Neural cell (in vitro differentiated cells): ENCODE data around the gene SLC9A1. TPM values are rescaled to one million over a fixed set of nuclear protein-coding genes. Genes with fewer than 3 reads are reported as not detected.

Source experiments
- H2AFZ ChIP-seq: fragments of 200-600, 300-800 bp; sonication (generic), shearing (Covaris generic); 2 replicates; pipeline ENCODE4 v1.6.0; 2014; ENCODE audit warnings: low read depth, mild to moderate bottlenecking, antibody characterized with exemption, low read length, moderate library complexity
- H3F3A ChIP-seq: fragments of 200-600 bp; shearing (Covaris generic); 2 replicates; pipeline ENCODE4 v1.6.1; 2016; ENCODE audit warnings: mild to moderate bottlenecking, moderate library complexity, mixed read lengths, antibody characterized with exemption, low read length; ENCODE audit not compliant: insufficient read depth, poor library complexity, severe bottlenecking
- H3K27ac ChIP-seq: fragments of 200-600, 300-800 bp; sonication (generic), shearing (Covaris generic); 2 replicates; pipeline ENCODE4 v1.5.1; 2014; ENCODE audit warnings: mild to moderate bottlenecking, low read length, moderate library complexity
- H3K27me3 ChIP-seq: fragments of 300-800, 200-600 bp; sonication (generic), shearing (Covaris generic); 2 replicates; pipeline ENCODE4 v1.6.0; 2014; ENCODE audit warnings: mild to moderate bottlenecking, low read depth, low read length, moderate library complexity; ENCODE audit not compliant: insufficient read depth
- H3K36me3 ChIP-seq: fragments of 300-800, 200-600 bp; sonication (generic), shearing (Covaris generic); 2 replicates; pipeline ENCODE4 v1.5.1; 2014; ENCODE audit warnings: mild to moderate bottlenecking, antibody characterized with exemption, low read length, moderate library complexity; ENCODE audit not compliant: insufficient read depth
- H3K4me2 ChIP-seq: fragments of 300-800, 200-600 bp; sonication (generic), shearing (Covaris generic); 2 replicates; pipeline ENCODE4 v1.6.0; 2014; ENCODE audit warnings: mild to moderate bottlenecking, low read length
- H3K4me3 ChIP-seq: fragments of 300-800, 200-600 bp; sonication (generic), shearing (Covaris generic); 2 replicates; pipeline ENCODE4 v1.5.1; 2014; ENCODE audit warnings: mild to moderate bottlenecking, low read length, moderate library complexity
- H3K79me2 ChIP-seq: fragments of 200-600 bp; shearing (Covaris generic); replicated peaks from 2 replicates; pipeline ENCODE4 v1.6.0; 2014; ENCODE audit warnings: mild to moderate bottlenecking, low read length, moderate library complexity; ENCODE audit not compliant: insufficient read depth
- H3K9ac ChIP-seq: fragments of 300-800, 200-600 bp; sonication (generic), shearing (Covaris generic); 2 replicates; pipeline ENCODE4 v1.6.1; 2016; ENCODE audit warnings: mild to moderate bottlenecking, low read length, mixed read lengths
- H3K9me2 ChIP-seq: fragments of 200-600 bp; shearing (Covaris generic); 2 replicates; pipeline ENCODE4 v1.6.1; 2016; ENCODE audit warnings: mild to moderate bottlenecking, low read length, mixed read lengths; ENCODE audit not compliant: insufficient read depth
- H3K9me3 ChIP-seq: fragments of 200-600, 300-800 bp; sonication (generic), shearing (Covaris generic); 2 replicates; pipeline ENCODE4 v1.6.1; 2016; ENCODE audit warnings: mild to moderate bottlenecking, mixed run types, low read length, moderate library complexity, mixed read lengths
- H4K20me1 ChIP-seq: fragments of 200-600 bp; shearing (Covaris generic); 2 replicates; pipeline ENCODE4 v1.6.1; 2016; ENCODE audit warnings: mild to moderate bottlenecking, mixed run types; ENCODE audit not compliant: insufficient read depth
- EP300 ChIP-seq: fragments of 450-650 bp; conservative IDR thresholded peaks from 2 replicates; pipeline ENCODE4 v1.6.1; 2014; ENCODE audit warnings: antibody characterized with exemption, mild to moderate bottlenecking, moderate library complexity; ENCODE audit not compliant: poor library complexity, severe bottlenecking
- EZH2 ChIP-seq: fragments of 200-600, 300-800 bp; shearing (Covaris generic), sonication (generic); IDR thresholded peaks from 2 replicates; pipeline ENCODE4 v1.6.1; 2014; ENCODE audit warnings: antibody characterized with exemption, low read length, borderline replicate concordance, mild to moderate bottlenecking; ENCODE audit not compliant: insufficient read depth, poor library complexity, severe bottlenecking
- MXI1 ChIP-seq: fragments of 450-650 bp; conservative IDR thresholded peaks from 2 replicates; pipeline ENCODE4 v1.6.1; 2014; ENCODE audit warnings: antibody characterized with exemption, mild to moderate bottlenecking; ENCODE audit not compliant: poor library complexity, severe bottlenecking
- POLR2AphosphoS5 ChIP-seq: IDR thresholded peaks from 2 replicates; pipeline ENCODE4 v1.6.1; 2012
- RAD21 ChIP-seq: fragments of 450-650 bp; conservative IDR thresholded peaks from 2 replicates; pipeline ENCODE4 v1.6.1; 2014; ENCODE audit warnings: antibody characterized with exemption, mild to moderate bottlenecking, moderate library complexity
- SMC3 ChIP-seq: fragments of 450-650 bp; conservative IDR thresholded peaks from 2 replicates; pipeline ENCODE4 v1.6.1; 2014; ENCODE audit warnings: antibody characterized with exemption, mild to moderate bottlenecking, moderate library complexity; ENCODE audit not compliant: poor library complexity
- TAF1 ChIP-seq: IDR thresholded peaks from 2 replicates; pipeline ENCODE4 v1.6.1; 2012; ENCODE audit warnings: low read depth
- polyA plus RNA-seq: library from polyadenylated mRNA; depleted of rRNA; stranded (reverse); fragments of >200 nt; gene quantifications from 2 replicates; pipeline ENCODE4 v1.2.3, GENCODE V29; 2014
- TF ChIP-seq, protein P1 (sequence below): IDR thresholded peaks from 2 replicates; pipeline ENCODE4 v1.6.1; 2012; ENCODE audit warnings: borderline replicate concordance
- TF ChIP-seq, protein P2 (sequence below): fragments of 450-650 bp; IDR thresholded peaks from 2 replicates; pipeline ENCODE4 v1.5.1; 2014; ENCODE audit warnings: antibody characterized with exemption, mild to moderate bottlenecking, moderate library complexity; ENCODE audit not compliant: poor library complexity, severe bottlenecking

The SLC9A1 gene
- polyA plus RNA-seq, 1 donor from 2014 or later: 1.5 TPM

DNA sequence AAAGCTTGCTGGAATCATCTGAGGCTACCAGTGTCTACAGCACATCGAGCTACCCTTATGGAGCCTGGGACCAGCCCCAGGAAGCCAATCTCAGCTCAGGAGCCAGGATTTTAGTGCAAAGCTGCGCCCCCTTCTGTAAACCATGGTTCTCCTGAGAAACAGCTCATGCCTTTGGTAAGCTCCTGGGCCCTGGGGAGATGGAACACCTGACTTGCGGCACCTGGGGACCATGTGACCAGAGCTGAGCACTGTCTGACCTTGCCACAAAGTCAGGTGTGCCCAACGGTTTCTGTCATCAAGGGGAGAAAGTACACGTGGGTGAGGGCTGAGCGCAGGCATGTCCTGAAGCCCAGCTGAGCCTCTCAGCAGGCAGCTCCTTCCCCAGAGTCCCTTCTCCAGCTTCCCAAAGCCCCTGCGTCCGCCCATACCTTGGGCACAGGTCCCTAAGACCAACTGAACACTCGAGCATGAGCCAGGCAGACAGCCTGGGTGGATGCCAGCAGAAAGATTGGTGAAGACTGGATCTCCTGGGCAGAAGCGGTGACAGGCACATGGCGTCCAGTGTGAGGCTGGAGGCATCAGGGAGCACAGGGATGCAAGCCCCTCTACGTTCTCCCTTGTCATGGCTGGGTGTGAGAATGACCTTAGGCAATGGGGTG, 84.4 kb downstream of the SLC9A1 start:
- Histone ChIP-seq H3K9me2 (no peaks in the 10 kb centered on the region), H4K20me1 (no peaks in the 10 kb centered on the region), H3K36me3 (no peaks in the 10 kb centered on the region), H3K79me2 (no peaks in the 10 kb centered on the region), H3K27ac (peak overlapping the region; percentile 34), H3F3A (no peaks in the 10 kb centered on the region), H3K9ac (no peak overlapping the region), H3K4me2 (no peak overlapping the region), H2AFZ (no peak overlapping the region), H3K27me3 (no peaks in the 10 kb centered on the region), H3K9me3 (no peaks in the 10 kb centered on the region), H3K4me3 (no peak overlapping the region)
- TF ChIP-seq EP300 (no peak), POLR2AphosphoS5 (no peak), SMC3 (no peak), RAD21 (no peak), EZH2 (no peak)
- TF ChIP-seq, protein P1, sequence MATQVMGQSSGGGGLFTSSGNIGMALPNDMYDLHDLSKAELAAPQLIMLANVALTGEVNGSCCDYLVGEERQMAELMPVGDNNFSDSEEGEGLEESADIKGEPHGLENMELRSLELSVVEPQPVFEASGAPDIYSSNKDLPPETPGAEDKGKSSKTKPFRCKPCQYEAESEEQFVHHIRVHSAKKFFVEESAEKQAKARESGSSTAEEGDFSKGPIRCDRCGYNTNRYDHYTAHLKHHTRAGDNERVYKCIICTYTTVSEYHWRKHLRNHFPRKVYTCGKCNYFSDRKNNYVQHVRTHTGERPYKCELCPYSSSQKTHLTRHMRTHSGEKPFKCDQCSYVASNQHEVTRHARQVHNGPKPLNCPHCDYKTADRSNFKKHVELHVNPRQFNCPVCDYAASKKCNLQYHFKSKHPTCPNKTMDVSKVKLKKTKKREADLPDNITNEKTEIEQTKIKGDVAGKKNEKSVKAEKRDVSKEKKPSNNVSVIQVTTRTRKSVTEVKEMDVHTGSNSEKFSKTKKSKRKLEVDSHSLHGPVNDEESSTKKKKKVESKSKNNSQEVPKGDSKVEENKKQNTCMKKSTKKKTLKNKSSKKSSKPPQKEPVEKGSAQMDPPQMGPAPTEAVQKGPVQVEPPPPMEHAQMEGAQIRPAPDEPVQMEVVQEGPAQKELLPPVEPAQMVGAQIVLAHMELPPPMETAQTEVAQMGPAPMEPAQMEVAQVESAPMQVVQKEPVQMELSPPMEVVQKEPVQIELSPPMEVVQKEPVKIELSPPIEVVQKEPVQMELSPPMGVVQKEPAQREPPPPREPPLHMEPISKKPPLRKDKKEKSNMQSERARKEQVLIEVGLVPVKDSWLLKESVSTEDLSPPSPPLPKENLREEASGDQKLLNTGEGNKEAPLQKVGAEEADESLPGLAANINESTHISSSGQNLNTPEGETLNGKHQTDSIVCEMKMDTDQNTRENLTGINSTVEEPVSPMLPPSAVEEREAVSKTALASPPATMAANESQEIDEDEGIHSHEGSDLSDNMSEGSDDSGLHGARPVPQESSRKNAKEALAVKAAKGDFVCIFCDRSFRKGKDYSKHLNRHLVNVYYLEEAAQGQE: no peak

DNA sequence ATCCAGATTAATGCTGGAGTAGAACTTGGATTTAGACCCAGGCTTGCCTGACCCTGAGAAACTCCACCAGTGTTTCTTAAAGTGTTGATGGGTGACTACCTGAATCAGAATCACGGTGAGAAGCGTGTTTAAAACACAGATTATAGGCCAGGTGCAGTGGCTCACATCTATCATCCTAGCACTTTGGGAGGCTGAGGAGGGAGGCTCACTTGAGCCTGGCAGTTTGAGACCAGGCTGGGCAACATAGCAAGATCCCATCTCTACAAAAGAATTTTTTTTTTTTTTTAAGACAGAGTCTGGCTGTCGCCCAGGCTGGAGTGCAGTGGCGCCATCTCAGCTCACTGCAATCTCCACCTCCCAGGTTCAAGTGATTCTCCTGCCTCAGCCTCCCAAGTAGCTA, 86.0 kb downstream of the SLC9A1 start:
- Histone ChIP-seq H3K4me3 (no peak overlapping the region), H2AFZ (no peak overlapping the region), H3K27me3 (no peaks in the 10 kb centered on the region), H3F3A (no peaks in the 10 kb centered on the region), H4K20me1 (no peaks in the 10 kb centered on the region), H3K4me2 (no peak overlapping the region), H3K9me2 (no peaks in the 10 kb centered on the region), H3K36me3 (no peaks in the 10 kb centered on the region), H3K27ac (no peak overlapping the region), H3K9me3 (no peaks in the 10 kb centered on the region), H3K79me2 (no peaks in the 10 kb centered on the region), H3K9ac (no peak overlapping the region)
- no peak for TF ChIP-seq POLR2AphosphoS5
- no peak for TF ChIP-seq SMC3
- TF ChIP-seq MXI1: no peak
- TF ChIP-seq, protein P1: no peak
- TF ChIP-seq EZH2: no peak
- no peak for TF ChIP-seq TAF1
- no peak for TF ChIP-seq EP300
- TF ChIP-seq, protein P2, sequence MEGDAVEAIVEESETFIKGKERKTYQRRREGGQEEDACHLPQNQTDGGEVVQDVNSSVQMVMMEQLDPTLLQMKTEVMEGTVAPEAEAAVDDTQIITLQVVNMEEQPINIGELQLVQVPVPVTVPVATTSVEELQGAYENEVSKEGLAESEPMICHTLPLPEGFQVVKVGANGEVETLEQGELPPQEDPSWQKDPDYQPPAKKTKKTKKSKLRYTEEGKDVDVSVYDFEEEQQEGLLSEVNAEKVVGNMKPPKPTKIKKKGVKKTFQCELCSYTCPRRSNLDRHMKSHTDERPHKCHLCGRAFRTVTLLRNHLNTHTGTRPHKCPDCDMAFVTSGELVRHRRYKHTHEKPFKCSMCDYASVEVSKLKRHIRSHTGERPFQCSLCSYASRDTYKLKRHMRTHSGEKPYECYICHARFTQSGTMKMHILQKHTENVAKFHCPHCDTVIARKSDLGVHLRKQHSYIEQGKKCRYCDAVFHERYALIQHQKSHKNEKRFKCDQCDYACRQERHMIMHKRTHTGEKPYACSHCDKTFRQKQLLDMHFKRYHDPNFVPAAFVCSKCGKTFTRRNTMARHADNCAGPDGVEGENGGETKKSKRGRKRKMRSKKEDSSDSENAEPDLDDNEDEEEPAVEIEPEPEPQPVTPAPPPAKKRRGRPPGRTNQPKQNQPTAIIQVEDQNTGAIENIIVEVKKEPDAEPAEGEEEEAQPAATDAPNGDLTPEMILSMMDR: no peak
- TF ChIP-seq RAD21: no peak
